Fibroblast of the aortic adventitia (primary cell): Measurements from ENCODE around the gene ZNF205. TPM values are rescaled to one million over a fixed set of nuclear protein-coding genes. Genes with fewer than 3 reads are reported as not detected.
A peak's percentile ranks its signal among the peaks of the same experiment; 100 is the strongest.
"Not testable (repeated sequence)": the region's sequence is repeated elsewhere in the genome, so short reads cannot be mapped to it uniquely, and the experiment has no call there.

Experiments
- DNase-seq: peaks from one replicate; pipeline ENCODE4 v3.0.0-alpha.2; 2010; ENCODE audit warnings: low read depth
- H3K4me3 ChIP-seq: 2 replicates; pipeline ENCODE4 v1.5.1; 2011; ENCODE audit warnings: low read depth, mild to moderate bottlenecking, control low read depth, low read length, moderate library complexity
- CTCF ChIP-seq: IDR thresholded peaks from 2 replicates; pipeline ENCODE4 v1.5.1; 2011; ENCODE audit warnings: mild to moderate bottlenecking, low read length, control low read depth, inconsistent platforms; ENCODE audit not compliant: insufficient read depth
- small RNA-seq: library from RNA; depleted of rRNA; stranded (forward); fragments of <200 nt; gene quantifications from one replicate; pipeline ENCODE3, GENCODE V24; 2012
- total RNA-seq: library from RNA; depleted of rRNA; stranded (reverse); fragments of >200 nt; gene quantifications from 2 replicates; pipeline ENCODE4 v1.2.3, GENCODE V29; 2012; ENCODE audit warnings: low replicate concordance

Gene ZNF205
- total RNA-seq, 1 donor, result 14.7 TPM

- TF ChIP-seq CTCF, result no peak
- peak overlapping the region; percentile 76 for H3K4me3 ChIP-seq
- peak; percentile 79 for DNase-seq
Observed at GRCh38 chr16:3158510-3159314, 46.3 kb downstream of the ZNF205 start.

- no peak for DNase-seq
- H3K4me3 ChIP-seq, result no peak overlapping the region
- TF ChIP-seq CTCF, result no peak
Observed at GRCh38 chr16:3161235-3162018, 49.0 kb downstream of the ZNF205 start.

DNA sequence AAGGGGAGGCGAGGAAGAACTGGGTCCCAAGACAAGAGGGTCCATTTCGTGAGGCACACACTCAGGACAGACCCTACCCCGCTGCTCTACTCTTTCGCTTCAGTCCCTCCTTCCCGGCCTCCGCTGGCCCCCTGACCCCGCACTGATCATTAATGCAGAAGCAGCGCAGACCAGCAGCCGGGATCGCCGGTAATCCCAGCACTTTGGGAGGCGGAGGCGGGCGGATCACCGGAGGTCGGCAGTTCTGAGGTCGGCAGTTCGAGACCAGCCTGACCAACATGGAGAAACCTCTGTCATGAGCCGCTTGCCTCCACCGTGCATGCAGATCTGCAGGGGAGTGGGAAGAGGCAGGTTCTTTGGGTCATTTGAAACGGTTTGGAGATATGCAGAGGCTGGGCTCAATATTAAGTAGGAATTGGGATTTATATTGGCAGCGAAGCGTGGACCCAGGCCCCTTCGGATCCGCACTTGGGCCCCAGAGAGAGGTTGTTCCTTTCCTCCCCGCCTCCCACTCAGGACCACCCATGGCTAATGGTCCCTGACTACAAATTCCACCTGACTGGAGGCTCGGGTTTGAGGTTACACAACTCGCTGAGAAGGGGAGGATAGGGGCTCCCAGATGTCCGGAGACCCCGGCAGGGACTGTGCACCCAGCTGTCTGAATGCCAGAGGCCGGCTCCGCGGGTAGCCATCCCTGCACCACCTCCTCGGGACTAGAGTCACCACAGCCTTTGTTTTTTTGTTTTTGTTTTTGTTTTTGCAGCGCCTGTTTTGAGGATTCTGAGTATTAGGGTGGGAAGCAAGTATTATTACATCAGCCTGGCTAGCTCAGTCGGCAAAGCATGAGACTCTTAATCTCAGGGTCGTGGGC is 52.0 kb downstream of the ZNF205 start:
- H3K4me3 ChIP-seq, result no peak overlapping the region
- no peak for TF ChIP-seq CTCF
- no peak for DNase-seq

- no peak for TF ChIP-seq CTCF
- no peak overlapping the region for H3K4me3 ChIP-seq
- no peak for DNase-seq
Observed at GRCh38 chr16:3165111-3165822, 52.9 kb downstream of the ZNF205 start.

DNA sequence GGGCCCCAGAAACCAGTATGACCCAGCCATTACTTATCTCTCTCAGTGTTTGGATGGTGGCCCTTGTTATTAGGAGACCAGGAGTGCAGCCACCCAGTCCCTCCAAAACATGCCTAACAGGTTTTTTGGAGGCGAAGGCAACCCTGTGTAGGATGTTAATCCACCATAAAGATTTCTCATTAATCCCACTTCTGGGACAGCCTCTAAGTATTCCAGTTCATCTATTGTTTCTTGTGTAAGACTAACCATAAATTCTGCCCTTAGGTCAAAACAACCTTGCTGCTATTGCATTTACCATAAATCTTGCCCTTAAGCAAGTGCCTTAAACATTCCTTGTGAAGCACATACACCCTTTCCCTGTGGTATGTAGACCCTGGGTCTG is 54.1 kb downstream of the ZNF205 start:
- DNase-seq, result no peak
- TF ChIP-seq CTCF, result no peak
- no peak overlapping the region for H3K4me3 ChIP-seq

DNA sequence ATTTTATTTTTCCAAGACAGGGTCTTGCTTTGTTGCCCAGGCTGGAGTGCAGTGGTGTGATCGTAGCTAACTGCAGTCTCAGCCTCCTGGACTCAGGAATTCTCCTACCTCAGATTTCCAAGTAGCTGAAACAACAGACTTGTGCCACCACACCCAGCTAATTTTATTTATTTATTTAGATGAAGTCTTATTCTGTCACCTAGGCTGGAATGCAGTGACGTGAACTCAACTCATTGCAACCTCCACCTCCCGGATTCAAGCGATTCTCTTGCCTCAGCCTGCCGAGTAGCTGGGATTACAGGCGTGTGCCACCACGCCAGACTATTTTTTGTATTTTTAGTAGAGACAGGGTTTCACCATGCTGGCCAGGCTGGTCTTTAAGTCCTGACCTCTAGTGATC is 56.3 kb downstream of the ZNF205 start:
- DNase-seq, H3K4me3 ChIP-seq: not testable (repeated sequence)

Small RNAs within 50 kb of the gene (small RNA-seq; reads per million reads assigned to genes)
- not detected for gene RNU1-22P

Other genes with a start within 250 kb of the ZNF205 start
- gene FLYWCH2, start 229.4 kb upstream of the ZNF205 start, total RNA-seq, result 48.9 and 56.4 TPM in 2 replicates
- 31.3 and 37.4 TPM in 2 replicates for gene FLYWCH1, start 200.7 kb upstream of the ZNF205 start, total RNA-seq
- not detected in 2 replicates for gene KREMEN2, start 148.3 kb upstream of the ZNF205 start, total RNA-seq
- 0.16 and 13.8 TPM in 2 replicates for gene PAQR4, start 143.2 kb upstream of the ZNF205 start, total RNA-seq
- gene PKMYT1, start 132.1 kb upstream of the ZNF205 start, total RNA-seq, result 1.5 and 24.5 TPM in 2 replicates
- not detected in 2 replicates for gene CLDN9, start 99.7 kb upstream of the ZNF205 start, total RNA-seq
- 1.1 TPM in 1 of 2 replicates, not detected in the other for gene CLDN6, start 94.4 kb upstream of the ZNF205 start, total RNA-seq
- 26.7 and 124 TPM in 2 replicates for gene TNFRSF12A, start 92.2 kb upstream of the ZNF205 start, total RNA-seq
- 40.6 and 45.6 TPM in 2 replicates for gene HCFC1R1, start 88.6 kb upstream of the ZNF205 start, total RNA-seq
- gene THOC6, start 88.6 kb upstream of the ZNF205 start, total RNA-seq, result 16.3 and 30.2 TPM in 2 replicates
- gene BICDL2, start 75.6 kb upstream of the ZNF205 start, total RNA-seq, result not detected in 2 replicates
- not detected in 2 replicates for gene MMP25, start 66.0 kb upstream of the ZNF205 start, total RNA-seq
- 7.6 and 7.8 TPM in 2 replicates for gene IL32, start 46.9 kb upstream of the ZNF205 start, total RNA-seq
- gene ZSCAN10, start 13.3 kb upstream of the ZNF205 start, total RNA-seq, result not detected in 2 replicates
- 6.9 and 7.0 TPM in 2 replicates for gene ZNF213, start 22.4 kb downstream of the ZNF205 start, total RNA-seq
- not detected in 2 replicates for gene OR1F1, start 75.6 kb downstream of the ZNF205 start, total RNA-seq
- gene ZNF200, start 122.6 kb downstream of the ZNF205 start, total RNA-seq, result 6.6 and 9.7 TPM in 2 replicates
- under 0.01 TPM in 1 of 2 replicates, not detected in the other for gene MEFV, start 144.0 kb downstream of the ZNF205 start, total RNA-seq
- gene ZNF263, start 170.9 kb downstream of the ZNF205 start, total RNA-seq, result 30.6 and 95.5 TPM in 2 replicates
- gene TIGD7, start 192.8 kb downstream of the ZNF205 start, total RNA-seq, result 1.9 and 6.4 TPM in 2 replicates
- gene ZNF75A, start 192.9 kb downstream of the ZNF205 start, total RNA-seq, result 14.6 and 23.6 TPM in 2 replicates
- gene OR2C1, start 243.3 kb downstream of the ZNF205 start, total RNA-seq, result 0.09 TPM in 1 of 2 replicates, not detected in the other